Activated CD4-positive, alpha-beta memory T cell treated with anti-CD3 and anti-CD28 coated beads, Interleukin-2, amount 10 ng/mL, durations not matched to agents 7 days and 5 days (primary cell): ENCODE measurements around the gene RADX. TPM values are rescaled to one million over a fixed set of nuclear protein-coding genes. Genes with fewer than 3 reads are reported as not detected.

Source experiments
- CTCF ChIA-PET: fragments of 350-600 bp; sonication (Branson Sonifier 250); formaldehyde crosslinking; loops from one replicate; lab custom pipeline; 2021; ENCODE audit warnings: antibody characterized with exemption, inconsistent platforms; lab: Charles Lee
- POLR2A ChIA-PET: fragments of 350-600 bp; sonication (Branson Sonifier 250); formaldehyde crosslinking; loops from one replicate; lab custom pipeline; 2021; ENCODE audit warnings: antibody characterized with exemption; lab: Charles Lee
- DNase-seq: peaks from one replicate; pipeline ENCODE4 v3.0.0-alpha.2; 2020
- H3K27ac Mint-ChIP-seq: one replicate; pipeline ENCODE4 v1.8.0; 2021; ENCODE audit warnings: mild to moderate bottlenecking, mixed read lengths
- H3K27me3 Mint-ChIP-seq: one replicate; pipeline ENCODE4 v1.8.0; 2021; ENCODE audit warnings: mixed read lengths
- H3K36me3 Mint-ChIP-seq: one replicate; pipeline ENCODE4 v1.8.0; 2021; ENCODE audit warnings: low read depth, mixed read lengths
- H3K4me1 Mint-ChIP-seq: one replicate; pipeline ENCODE4 v1.8.0; 2021; ENCODE audit warnings: mixed read lengths
- H3K4me3 Mint-ChIP-seq: one replicate; pipeline ENCODE4 v1.8.0; 2021; ENCODE audit warnings: mild to moderate bottlenecking, mixed read lengths
- H3K9me3 Mint-ChIP-seq: one replicate; pipeline ENCODE4 v1.8.0; 2021; ENCODE audit warnings: mixed read lengths
- total RNA-seq, 2 experiments: library from RNA; stranded (reverse); gene quantifications; one replicate each; pipeline ENCODE4 v1.2.3, GENCODE V29; 2021

RADX gene
- total RNA-seq, 2 experiments from 2014 or later: 7.1 to 9.5 TPM

GRCh38 chrX:106698693-106699092 lies 86.9 kb downstream of the RADX start:
- H3K27ac Mint-ChIP-seq: no peak overlapping the region
- ChIA-PET CTCF (no interaction called here), POLR2A (no interaction called here)
- no peak for DNase-seq
- H3K4me3 Mint-ChIP-seq: no peak overlapping the region
- H3K27me3 Mint-ChIP-seq: peaks cover 1% of the 10 kb centered on the region
- no peaks in the 10 kb centered on the region for H3K9me3 Mint-ChIP-seq
- H3K36me3 Mint-ChIP-seq: no peaks in the 10 kb centered on the region
- no peaks in the 10 kb centered on the region for H3K4me1 Mint-ChIP-seq

GRCh38 chrX:106702636-106703035 lies 90.9 kb downstream of the RADX start:
- DNase-seq: no peak
- no peak overlapping the region for H3K4me3 Mint-ChIP-seq
- H3K9me3 Mint-ChIP-seq: no peaks in the 10 kb centered on the region
- no peaks in the 10 kb centered on the region for H3K36me3 Mint-ChIP-seq
- H3K27ac Mint-ChIP-seq: no peak overlapping the region
- ChIA-PET POLR2A (no interaction called here), CTCF (no interaction called here)
- no peaks in the 10 kb centered on the region for H3K27me3 Mint-ChIP-seq
- no peaks in the 10 kb centered on the region for H3K4me1 Mint-ChIP-seq

- H3K4me3 Mint-ChIP-seq: no peak overlapping the region
- no peak for DNase-seq
- H3K9me3 Mint-ChIP-seq: no peaks in the 10 kb centered on the region
- no peak overlapping the region for H3K27ac Mint-ChIP-seq
- CTCF ChIA-PET: no interaction called here
- POLR2A ChIA-PET: no interaction called here
- no peaks in the 10 kb centered on the region for H3K4me1 Mint-ChIP-seq
- H3K27me3 Mint-ChIP-seq: no peaks in the 10 kb centered on the region
- H3K36me3 Mint-ChIP-seq: no peaks in the 10 kb centered on the region
Measured at GRCh38 chrX:106706466-106706865, 94.7 kb downstream of the RADX start.

- H3K27ac Mint-ChIP-seq: no peak overlapping the region
- no peaks in the 10 kb centered on the region for H3K27me3 Mint-ChIP-seq
- CTCF ChIA-PET: no interaction called here
- H3K4me3 Mint-ChIP-seq: no peak overlapping the region
- no peaks in the 10 kb centered on the region for H3K9me3 Mint-ChIP-seq
- POLR2A ChIA-PET: no interaction called here
- H3K4me1 Mint-ChIP-seq: no peaks in the 10 kb centered on the region
- no peaks in the 10 kb centered on the region for H3K36me3 Mint-ChIP-seq
- DNase-seq: no peak
Measured at GRCh38 chrX:106707771-106708454, 96.1 kb downstream of the RADX start.

GRCh38 chrX:106710771-106711170 lies 99.0 kb downstream of the RADX start:
- DNase-seq: no peak
- Mint-ChIP-seq H3K4me1 (no peaks in the 10 kb centered on the region), H3K36me3 (no peaks in the 10 kb centered on the region), H3K9me3 (no peaks in the 10 kb centered on the region), H3K4me3 (no peak overlapping the region), H3K27me3 (no peaks in the 10 kb centered on the region), H3K27ac (no peak overlapping the region)
- ChIA-PET POLR2A (no interaction called here), CTCF (no interaction called here)

- POLR2A ChIA-PET: no interaction called here
- Mint-ChIP-seq H3K27me3 (no peaks in the 10 kb centered on the region), H3K9me3 (no peaks in the 10 kb centered on the region), H3K4me1 (no peaks in the 10 kb centered on the region), H3K4me3 (no peak overlapping the region), H3K36me3 (no peaks in the 10 kb centered on the region), H3K27ac (no peak overlapping the region)
- CTCF ChIA-PET: no interaction called here
- no peak for DNase-seq
Measured at GRCh38 chrX:106711375-106711774, 99.6 kb downstream of the RADX start.

- Mint-ChIP-seq H3K27ac (no peak overlapping the region), H3K36me3 (no peaks in the 10 kb centered on the region), H3K9me3 (no peaks in the 10 kb centered on the region), H3K4me3 (no peak overlapping the region), H3K27me3 (no peaks in the 10 kb centered on the region), H3K4me1 (no peaks in the 10 kb centered on the region)
- no peak for DNase-seq
- CTCF ChIA-PET: no interaction called here
- POLR2A ChIA-PET: no interaction called here
Measured at GRCh38 chrX:106716004-106716403, 104.2 kb downstream of the RADX start.

GRCh38 chrX:106716463-106716862 lies 104.7 kb downstream of the RADX start:
- no peaks in the 10 kb centered on the region for H3K27me3 Mint-ChIP-seq
- ChIA-PET POLR2A (no interaction called here), CTCF (no interaction called here)
- H3K27ac Mint-ChIP-seq: no peak overlapping the region
- no peaks in the 10 kb centered on the region for H3K9me3 Mint-ChIP-seq
- DNase-seq: no peak
- no peaks in the 10 kb centered on the region for H3K4me1 Mint-ChIP-seq
- no peak overlapping the region for H3K4me3 Mint-ChIP-seq
- no peaks in the 10 kb centered on the region for H3K36me3 Mint-ChIP-seq

GRCh38 chrX:106718709-106719108 lies 106.9 kb downstream of the RADX start:
- POLR2A ChIA-PET: no interaction called here
- Mint-ChIP-seq H3K9me3 (no peaks in the 10 kb centered on the region), H3K4me3 (no peak overlapping the region), H3K4me1 (no peaks in the 10 kb centered on the region), H3K36me3 (no peaks in the 10 kb centered on the region), H3K27me3 (peaks cover 2% of the 10 kb centered on the region), H3K27ac (no peak overlapping the region)
- CTCF ChIA-PET: no interaction called here
- no peak for DNase-seq

- no peaks in the 10 kb centered on the region for H3K9me3 Mint-ChIP-seq
Measured at GRCh38 chrX:106725931-106726330, 114.2 kb downstream of the RADX start.

GRCh38 chrX:106726485-106727437 lies 115.0 kb downstream of the RADX start, which contains the start of gene RNF128:
RNF128 (plus strand) TSS chrX:106726701; CDS start chrX:106726914, 213 bp downstream.
- POLR2A ChIA-PET: no interaction called here
- peaks cover 38% of the 10 kb centered on the region for H3K27me3 Mint-ChIP-seq
- no peaks in the 10 kb centered on the region for H3K36me3 Mint-ChIP-seq
- H3K9me3 Mint-ChIP-seq: no peaks in the 10 kb centered on the region
- H3K4me3 Mint-ChIP-seq: peak within 1 kb of the TSS; percentile 70
- H3K27ac Mint-ChIP-seq: no peak within 1 kb of the TSS
- CTCF ChIA-PET: no interaction called here
- peaks cover 9% of the 10 kb centered on the region for H3K4me1 Mint-ChIP-seq
- peak; percentile 16 for DNase-seq

More at GRCh38 chrX:106725931-106726330, 114.2 kb downstream of the RADX start:
- Mint-ChIP-seq H3K27ac (no peak overlapping the region), H3K36me3 (no peaks in the 10 kb centered on the region), H3K4me3 (peak overlapping the region; percentile 70), H3K27me3 (peaks cover 36% of the 10 kb centered on the region), H3K4me1 (peaks cover 9% of the 10 kb centered on the region)
- ChIA-PET POLR2A (no interaction called here), CTCF (no interaction called here)
- no peak for DNase-seq

GRCh38 chrX:106728337-106728736 lies 116.6 kb downstream of the RADX start:
- H3K4me3 Mint-ChIP-seq: no peak overlapping the region
- POLR2A ChIA-PET: no interaction called here
- H3K36me3 Mint-ChIP-seq: no peaks in the 10 kb centered on the region
- peaks cover 9% of the 10 kb centered on the region for H3K4me1 Mint-ChIP-seq
- no peak overlapping the region for H3K27ac Mint-ChIP-seq
- no peak for DNase-seq
- H3K9me3 Mint-ChIP-seq: no peaks in the 10 kb centered on the region
- H3K27me3 Mint-ChIP-seq: peaks cover 38% of the 10 kb centered on the region
- CTCF ChIA-PET: no interaction called here
